HG03439 (cell line): ENCODE results near the gene GAS2L2.

Experiments used
- ATAC-seq: cut with Tn5 transposase; IDR thresholded peaks from one replicate; pipeline ENCODE4 v1.9.1; 2021; ENCODE audit warnings: mild to moderate bottlenecking, moderate library complexity; ENCODE audit not compliant: unreplicated experiment

Gene GAS2L2

GRCh38 chr17:35748341-35748841, 4.6 kb downstream of the GAS2L2 start:
- ATAC-seq, result no peak

- no peak for ATAC-seq
Measured at GRCh38 chr17:35747540-35748017, 5.5 kb downstream of the GAS2L2 start.

- no peak for ATAC-seq
Measured at GRCh38 chr17:35745749-35746320, 7.2 kb downstream of the GAS2L2 start.

GRCh38 chr17:35745246-35745645, 7.8 kb downstream of the GAS2L2 start:
- no peak for ATAC-seq

- no peak for ATAC-seq
Measured at GRCh38 chr17:35744830-35745229, 8.2 kb downstream of the GAS2L2 start.

GRCh38 chr17:35743626-35744328, 9.3 kb downstream of the GAS2L2 start:
- ATAC-seq, result no peak

GRCh38 chr17:35742896-35743477, 10.1 kb downstream of the GAS2L2 start:
- no peak for ATAC-seq

- no peak for ATAC-seq
Measured at GRCh38 chr17:35742496-35742895, 10.5 kb downstream of the GAS2L2 start.

GRCh38 chr17:35740997-35741931, 11.8 kb downstream of the GAS2L2 start:
- no peak for ATAC-seq

- no peak for ATAC-seq
Measured at GRCh38 chr17:35740216-35740615, 12.8 kb downstream of the GAS2L2 start.

GRCh38 chr17:35738519-35739133, 14.4 kb downstream of the GAS2L2 start:
- ATAC-seq, result no peak

GRCh38 chr17:35736236-35736635, 16.8 kb downstream of the GAS2L2 start:
- no peak for ATAC-seq

- no peak for ATAC-seq
Measured at GRCh38 chr17:35735036-35735805, 17.8 kb downstream of the GAS2L2 start.

- ATAC-seq, result no peak
Measured at GRCh38 chr17:35734396-35734795, 18.6 kb downstream of the GAS2L2 start.

- no peak for ATAC-seq
Measured at GRCh38 chr17:35733366-35733765, 19.7 kb downstream of the GAS2L2 start.

- ATAC-seq, result no peak
Measured at GRCh38 chr17:35732806-35733136, 20.3 kb downstream of the GAS2L2 start.

GRCh38 chr17:35731917-35732805, 20.9 kb downstream of the GAS2L2 start:
- no peak for ATAC-seq

- no peak for ATAC-seq
Measured at GRCh38 chr17:35731239-35731916, 21.7 kb downstream of the GAS2L2 start, which contains the start of gene RASL10B. TSS of gene RASL10B (plus strand) at chr17:35731639. CDS start at chr17:35735185, 3,546 bp downstream.
